ENCODE results near the gene LRRC56. TPM values are rescaled to one million over a fixed set of nuclear protein-coding genes. Genes with fewer than 3 reads are reported as not detected.

The LRRC56 gene
- total RNA-seq, 3 donors from 2014 or later = 0.16 to 1.6 (median 1.3) TPM

DNA sequence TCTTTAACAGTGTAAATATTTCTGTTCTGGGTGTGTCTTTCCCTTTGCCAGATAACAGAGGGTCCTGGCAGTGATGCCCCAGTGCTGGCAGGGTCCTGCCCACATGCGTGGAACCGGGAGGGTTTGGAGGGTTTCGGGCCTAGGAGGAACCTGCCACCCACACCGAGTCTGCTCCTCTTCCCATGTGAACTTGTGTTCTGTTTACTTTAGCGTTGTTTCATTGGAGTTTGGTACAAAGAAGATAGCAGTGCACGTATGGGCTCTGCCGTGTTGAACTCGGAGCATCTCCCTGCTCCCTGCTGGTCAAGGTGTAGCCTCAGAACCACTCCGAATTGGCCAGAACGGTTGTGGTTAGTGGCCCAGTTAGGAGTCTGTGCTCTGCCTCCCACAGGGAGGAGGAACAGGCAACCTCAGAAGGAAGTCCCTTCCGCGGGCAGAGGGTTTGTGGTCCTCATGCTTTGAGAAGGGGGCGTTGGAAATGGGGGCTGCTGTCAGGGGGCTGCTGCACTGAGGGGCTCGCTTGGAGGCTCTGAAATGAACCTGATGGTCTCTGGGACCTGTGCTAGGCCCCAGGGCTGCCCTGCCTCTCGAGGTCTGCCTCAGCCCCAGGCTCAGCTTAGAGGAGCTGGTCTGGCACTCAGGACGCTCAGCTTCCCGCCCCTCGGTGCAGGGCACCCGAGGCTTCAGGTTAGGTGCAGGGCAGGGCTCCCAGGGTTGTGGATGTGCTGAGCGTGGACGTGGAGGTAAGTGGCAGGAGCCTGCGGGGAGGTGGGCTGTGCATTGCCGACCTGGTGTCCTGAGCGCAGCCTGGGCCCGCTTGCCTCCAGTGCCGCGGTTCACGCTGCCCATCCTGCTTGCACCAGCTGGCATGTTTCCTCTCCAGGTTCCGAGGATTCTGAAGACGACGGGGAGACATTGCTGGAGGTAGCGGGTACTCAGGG lies 49.3 kb downstream of the LRRC56 start:
- H3K36me3 ChIP-seq = peaks cover 3% of the 10 kb centered on the region
- intact Hi-C loops (cut with DNase I; ENCODE audit: low total_unique reads) = no loop called here
- no peaks in the 10 kb centered on the region for H3K4me1 ChIP-seq
- no peak overlapping the region for H3K27ac ChIP-seq
- H3K9me3 ChIP-seq = no peaks in the 10 kb centered on the region
- no peaks in the 10 kb centered on the region for H3K27me3 ChIP-seq
- TF ChIP-seq POLR2A (IDR thresholded peaks at IDR 0.05) = no peak
- TF ChIP-seq, protein P1, sequence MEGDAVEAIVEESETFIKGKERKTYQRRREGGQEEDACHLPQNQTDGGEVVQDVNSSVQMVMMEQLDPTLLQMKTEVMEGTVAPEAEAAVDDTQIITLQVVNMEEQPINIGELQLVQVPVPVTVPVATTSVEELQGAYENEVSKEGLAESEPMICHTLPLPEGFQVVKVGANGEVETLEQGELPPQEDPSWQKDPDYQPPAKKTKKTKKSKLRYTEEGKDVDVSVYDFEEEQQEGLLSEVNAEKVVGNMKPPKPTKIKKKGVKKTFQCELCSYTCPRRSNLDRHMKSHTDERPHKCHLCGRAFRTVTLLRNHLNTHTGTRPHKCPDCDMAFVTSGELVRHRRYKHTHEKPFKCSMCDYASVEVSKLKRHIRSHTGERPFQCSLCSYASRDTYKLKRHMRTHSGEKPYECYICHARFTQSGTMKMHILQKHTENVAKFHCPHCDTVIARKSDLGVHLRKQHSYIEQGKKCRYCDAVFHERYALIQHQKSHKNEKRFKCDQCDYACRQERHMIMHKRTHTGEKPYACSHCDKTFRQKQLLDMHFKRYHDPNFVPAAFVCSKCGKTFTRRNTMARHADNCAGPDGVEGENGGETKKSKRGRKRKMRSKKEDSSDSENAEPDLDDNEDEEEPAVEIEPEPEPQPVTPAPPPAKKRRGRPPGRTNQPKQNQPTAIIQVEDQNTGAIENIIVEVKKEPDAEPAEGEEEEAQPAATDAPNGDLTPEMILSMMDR (IDR thresholded peaks at IDR 0.05) = no peak
- no peak overlapping the region for H3K4me3 ChIP-seq
- DNase-seq (ENCODE audit: low spot score in 2 of 2) = no peak

DNA sequence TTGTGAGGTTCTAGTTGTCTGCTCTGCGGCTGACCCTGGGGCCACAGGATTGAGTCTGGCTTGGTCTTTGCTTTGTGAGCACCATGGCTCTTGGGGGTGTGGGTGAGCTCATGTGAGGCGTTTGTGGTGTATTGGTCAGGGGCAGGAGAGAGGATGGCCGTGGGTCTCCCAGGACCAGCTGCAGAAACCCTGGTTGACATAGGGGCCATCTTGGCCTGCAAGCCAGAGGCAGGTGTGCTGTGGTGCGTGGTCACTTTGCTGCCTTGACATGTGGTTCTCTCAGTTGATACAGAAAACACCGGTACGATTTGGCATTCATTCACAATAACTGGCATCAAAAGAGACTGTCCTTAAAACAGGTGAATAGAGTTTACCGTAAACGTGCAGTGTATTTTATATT lies 50.2 kb downstream of the LRRC56 start:
- Histone ChIP-seq H3K9me3 (no peaks in the 10 kb centered on the region), H3K4me1 (no peaks in the 10 kb centered on the region), H3K4me3 (no peak overlapping the region), H3K27ac (no peak overlapping the region), H3K27me3 (no peaks in the 10 kb centered on the region), H3K36me3 (peaks cover 7% of the 10 kb centered on the region)
- TF ChIP-seq POLR2AphosphoS5 (IDR thresholded peaks at IDR 0.05) = no peak
- TF ChIP-seq, protein P1 (IDR thresholded peaks at IDR 0.05) = no peak
- TF ChIP-seq POLR2A (IDR thresholded peaks at IDR 0.05) = no peak
- intact Hi-C loops (cut with DNase I; ENCODE audit: low total_unique reads) = no loop called here
- no peak for DNase-seq (ENCODE audit: low spot score in 2 of 2)

DNA sequence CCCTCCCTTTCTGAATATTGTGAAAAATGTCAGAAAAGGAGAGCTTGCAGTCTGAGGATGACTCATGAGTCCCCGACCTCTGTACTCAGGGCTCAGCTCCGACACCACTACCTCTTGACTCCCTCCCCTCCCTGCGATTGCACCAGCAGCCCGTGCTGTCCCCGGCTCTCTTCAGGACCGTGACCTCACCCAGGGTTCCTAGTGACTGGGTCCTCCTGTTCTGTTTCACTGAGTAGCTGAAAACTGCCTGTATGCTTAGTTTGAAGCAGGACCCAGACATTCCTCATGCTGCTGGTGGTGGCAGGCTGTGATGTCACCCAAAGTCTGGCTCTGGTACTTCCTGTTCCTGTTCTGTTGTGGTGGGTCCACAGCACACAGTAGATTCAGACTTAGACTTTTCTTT lies 50.7 kb downstream of the LRRC56 start:
- no peaks in the 10 kb centered on the region for H3K4me1 ChIP-seq
- no peaks in the 10 kb centered on the region for H3K9me3 ChIP-seq
- H3K36me3 ChIP-seq = peaks cover 7% of the 10 kb centered on the region
- TF ChIP-seq POLR2AphosphoS5 (IDR thresholded peaks at IDR 0.05) (no peak), POLR2A (IDR thresholded peaks at IDR 0.05) (no peak)
- TF ChIP-seq, protein P1 (IDR thresholded peaks at IDR 0.05) = no peak
- no peak for DNase-seq (ENCODE audit: low spot score in 2 of 2)
- intact Hi-C loops (cut with DNase I; ENCODE audit: low total_unique reads) = no loop called here
- H3K27ac ChIP-seq = no peak overlapping the region
- H3K27me3 ChIP-seq = no peaks in the 10 kb centered on the region
- no peak overlapping the region for H3K4me3 ChIP-seq

DNA sequence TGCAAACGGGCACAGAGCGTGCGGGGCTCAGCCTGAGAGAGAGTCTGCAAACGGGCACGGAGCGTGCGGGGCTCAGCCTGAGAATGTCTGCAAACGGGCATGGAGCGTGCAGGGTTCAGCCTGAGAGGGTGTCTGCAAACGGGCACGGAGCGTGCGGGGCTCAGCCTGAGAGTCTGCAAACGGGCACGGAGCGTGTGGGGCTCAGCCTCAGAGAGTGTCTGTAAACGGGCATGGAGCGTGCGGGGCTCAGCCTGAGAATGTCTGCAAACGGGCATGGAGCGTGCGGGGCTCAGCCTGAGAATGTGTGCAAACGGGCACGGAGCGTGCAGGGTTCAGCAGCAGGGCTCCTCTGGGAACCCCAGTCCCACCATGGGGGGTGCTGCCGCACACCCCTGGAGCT lies 52.5 kb downstream of the LRRC56 start:
- no peak for DNase-seq (ENCODE audit: low spot score in 2 of 2)
- no peaks in the 10 kb centered on the region for H3K9me3 ChIP-seq
- peaks cover 7% of the 10 kb centered on the region for H3K36me3 ChIP-seq
- H3K4me3 ChIP-seq = no peak overlapping the region
- TF ChIP-seq POLR2AphosphoS5 (IDR thresholded peaks at IDR 0.05) = no peak
- no peak for TF ChIP-seq POLR2A (IDR thresholded peaks at IDR 0.05)
- TF ChIP-seq, protein P1 (IDR thresholded peaks at IDR 0.05) = no peak
- intact Hi-C loops (cut with DNase I; ENCODE audit: low total_unique reads) = no loop called here
- no peak overlapping the region for H3K27ac ChIP-seq
- no peaks in the 10 kb centered on the region for H3K27me3 ChIP-seq
- no peaks in the 10 kb centered on the region for H3K4me1 ChIP-seq

DNA sequence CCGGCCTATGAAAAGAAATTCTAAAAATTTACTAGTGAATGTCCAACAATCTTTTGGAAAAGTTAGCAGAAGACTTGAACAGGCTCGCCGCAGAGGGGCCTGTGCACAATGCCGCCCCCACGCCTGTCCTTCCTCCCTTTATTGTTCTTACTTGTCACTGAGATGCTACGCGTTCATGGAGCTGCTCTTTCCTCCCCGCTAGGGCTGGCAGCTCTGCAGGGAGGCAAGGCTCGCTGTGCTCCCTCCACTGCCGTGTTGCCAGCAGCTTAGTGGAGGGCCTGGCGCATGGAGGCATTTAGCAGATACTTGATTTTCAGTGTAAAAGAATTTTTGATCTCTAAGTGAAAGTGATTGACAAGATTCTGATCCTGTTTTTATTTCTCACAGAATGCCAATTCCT lies 53.7 kb downstream of the LRRC56 start:
- H3K27ac ChIP-seq = no peak overlapping the region
- no peak for DNase-seq (ENCODE audit: low spot score in 2 of 2)
- peaks cover 7% of the 10 kb centered on the region for H3K36me3 ChIP-seq
- intact Hi-C loops (cut with DNase I; ENCODE audit: low total_unique reads) = no loop called here
- TF ChIP-seq POLR2AphosphoS5 (IDR thresholded peaks at IDR 0.05) = no peak
- TF ChIP-seq, protein P1 (IDR thresholded peaks at IDR 0.05) = no peak
- TF ChIP-seq POLR2A (IDR thresholded peaks at IDR 0.05) = no peak
- H3K4me3 ChIP-seq = no peak overlapping the region
- no peaks in the 10 kb centered on the region for H3K4me1 ChIP-seq
- H3K27me3 ChIP-seq = no peaks in the 10 kb centered on the region
- H3K9me3 ChIP-seq = no peaks in the 10 kb centered on the region

Measured in breast epithelium (tissue), 4 donors.